Activated T-cell treated with anti-CD3 and anti-CD28 coated beads for 24 hours (primary cell): ENCODE results near the gene OPCML.
"Not testable (repeated sequence)": the region's sequence is repeated elsewhere in the genome, so short reads cannot be mapped to it uniquely, and the experiment has no call there.

Experiments
- DNase-seq: peaks from one replicate; pipeline ENCODE4 v3.0.0-alpha.2; 2020; ENCODE audit warnings: low read depth

OPCML gene

GRCh38 chr11:132423266-132423665 lies 1109.0 kb downstream of the OPCML start:
- no peak for DNase-seq

- no peak for DNase-seq
Observed at GRCh38 chr11:132422722-132423121, 1109.6 kb downstream of the OPCML start.

- no peak for DNase-seq
Observed at GRCh38 chr11:132421555-132421954, 1110.7 kb downstream of the OPCML start.

GRCh38 chr11:132414451-132414850 lies 1117.8 kb downstream of the OPCML start:
- DNase-seq: no peak

- no peak for DNase-seq
Observed at GRCh38 chr11:132410383-132410782, 1121.9 kb downstream of the OPCML start.

GRCh38 chr11:132409573-132410355 lies 1122.5 kb downstream of the OPCML start:
- DNase-seq: no peak

GRCh38 chr11:132408877-132409276 lies 1123.4 kb downstream of the OPCML start:
- no peak for DNase-seq

GRCh38 chr11:132405728-132406127 lies 1126.6 kb downstream of the OPCML start:
- no peak for DNase-seq

- DNase-seq: no peak
Observed at GRCh38 chr11:132402071-132402684, 1130.1 kb downstream of the OPCML start.

GRCh38 chr11:132396318-132396717 lies 1136.0 kb downstream of the OPCML start:
- DNase-seq: no peak

- no peak for DNase-seq
Observed at GRCh38 chr11:132395434-132395833, 1136.9 kb downstream of the OPCML start.

GRCh38 chr11:132379540-132379939 lies 1152.8 kb downstream of the OPCML start:
- no peak for DNase-seq

- no peak for DNase-seq
Observed at GRCh38 chr11:132373405-132374143, 1158.7 kb downstream of the OPCML start.

- DNase-seq: not testable (repeated sequence)
Observed at GRCh38 chr11:132370114-132370513, 1162.2 kb downstream of the OPCML start.

- DNase-seq: no peak
Observed at GRCh38 chr11:132367293-132367692, 1165.0 kb downstream of the OPCML start.

GRCh38 chr11:132365650-132366049 lies 1166.7 kb downstream of the OPCML start:
- DNase-seq: no peak
